DMS114 treated with DMSO at 0.1 percent for 48 hours (cell line): Measurements from ENCODE around the gene ANG.
"Not testable (repeated sequence)": the region's sequence is repeated elsewhere in the genome, so short reads cannot be mapped to it uniquely, and the experiment has no call there.

ENCODE experiments used
- DNase-seq: peaks from one replicate; lab custom pipeline; 2025; ENCODE audit not compliant: unreplicated experiment; lab: John Stamatoyannopoulos, UW

The ANG gene

GRCh38 chr14:20697273-20698017 is 8.9 kb downstream of the ANG start:
- DNase-seq = peak; percentile 57

- DNase-seq = no peak
These were observed 9.4 kb downstream of the ANG start for GRCh38 chr14:20698018-20698329.

- DNase-seq = no peak
These were observed 10.4 kb downstream of the ANG start for GRCh38 chr14:20698934-20699333.

- DNase-seq = no peak
These were observed 11.4 kb downstream of the ANG start for GRCh38 chr14:20699931-20700330.

GRCh38 chr14:20700965-20701364 is 12.4 kb downstream of the ANG start:
- DNase-seq = not testable (repeated sequence)

- DNase-seq = no peak
These were observed 18.2 kb downstream of the ANG start for GRCh38 chr14:20706657-20707355.

- DNase-seq = no peak
These were observed 19.1 kb downstream of the ANG start for GRCh38 chr14:20707622-20708021.

- DNase-seq = no peak
These were observed 22.7 kb downstream of the ANG start for GRCh38 chr14:20711261-20711660.

GRCh38 chr14:20711685-20712084 is 23.1 kb downstream of the ANG start:
- no peak for DNase-seq

GRCh38 chr14:20712904-20713303 is 24.3 kb downstream of the ANG start:
- no peak for DNase-seq

- DNase-seq = no peak
These were observed 26.2 kb downstream of the ANG start for GRCh38 chr14:20714593-20715250.

- no peak for DNase-seq
These were observed 31.2 kb downstream of the ANG start for GRCh38 chr14:20719777-20720176.

- no peak for DNase-seq
These were observed 32.2 kb downstream of the ANG start for GRCh38 chr14:20720741-20721140.

- DNase-seq = no peak
These were observed 33.5 kb downstream of the ANG start for GRCh38 chr14:20722016-20722415.

- no peak for DNase-seq
These were observed 34.9 kb downstream of the ANG start for GRCh38 chr14:20723488-20723887.

GRCh38 chr14:20726121-20726520 is 37.6 kb downstream of the ANG start:
- DNase-seq = not testable (repeated sequence)

- DNase-seq = no peak
These were observed 38.0 kb downstream of the ANG start for GRCh38 chr14:20726531-20726930.

GRCh38 chr14:20730891-20731290 is 42.3 kb downstream of the ANG start:
- DNase-seq = no peak

GRCh38 chr14:20732477-20732876 is 43.9 kb downstream of the ANG start:
- no peak for DNase-seq

GRCh38 chr14:20732979-20733635 is 44.5 kb downstream of the ANG start:
- no peak for DNase-seq

- no peak for DNase-seq
These were observed 45.3 kb downstream of the ANG start for GRCh38 chr14:20733684-20734429.
